ENCODE data around the gene CARD19. TPM values are rescaled to one million over a fixed set of nuclear protein-coding genes. Genes with fewer than 3 reads are reported as not detected.

The CARD19 gene
- total RNA-seq, 3 donors from 2014 or later, result 59.0 to 79.3 (median 62.1) TPM

DNA sequence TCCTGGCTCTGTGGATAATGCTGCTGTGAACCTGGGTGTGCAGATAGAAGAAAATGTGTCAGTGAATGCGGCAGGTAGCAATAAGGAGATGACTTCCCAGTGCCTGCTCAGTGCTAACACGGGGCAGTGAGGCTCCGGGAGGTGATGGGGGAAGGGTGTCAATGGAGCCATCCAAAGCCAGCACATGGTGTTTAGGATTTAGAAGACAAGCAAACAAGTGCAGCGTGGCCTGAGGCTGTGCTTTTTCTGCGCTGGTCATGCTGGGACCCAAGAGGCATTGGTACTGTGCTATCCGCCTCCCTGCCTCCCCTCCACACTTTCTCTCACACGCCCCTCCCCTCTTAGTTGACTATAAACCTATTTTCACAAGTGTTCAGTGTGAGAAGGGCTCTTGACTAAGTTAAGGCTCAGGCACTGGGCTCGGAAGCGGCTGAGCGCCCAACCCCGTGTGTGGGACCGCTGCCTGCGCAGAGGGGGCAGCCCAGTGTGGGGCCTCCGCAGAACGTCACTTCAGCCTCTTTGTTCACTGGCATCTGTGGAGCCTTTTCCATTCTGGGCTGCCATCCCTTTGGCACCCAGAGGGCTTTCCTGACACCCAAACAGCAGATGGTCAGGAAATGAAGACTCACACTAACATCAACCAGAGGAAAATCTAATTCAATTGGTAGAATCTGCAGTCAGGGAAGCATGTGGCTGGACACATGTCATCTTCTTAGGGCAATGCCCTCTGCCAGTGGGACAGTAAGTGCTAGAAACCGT is 59.9 kb downstream of the CARD19 start:
- intact Hi-C loops (cut with DNase I; ENCODE audit: low total_unique reads), result no loop called here
- no peaks in the 10 kb centered on the region for H3K27me3 ChIP-seq
- no peaks in the 10 kb centered on the region for H3K9me3 ChIP-seq
- TF ChIP-seq POLR2AphosphoS5 (IDR thresholded peaks at IDR 0.05) (no peak), POLR2A (IDR thresholded peaks at IDR 0.05) (no peak)
- TF ChIP-seq, protein P1, sequence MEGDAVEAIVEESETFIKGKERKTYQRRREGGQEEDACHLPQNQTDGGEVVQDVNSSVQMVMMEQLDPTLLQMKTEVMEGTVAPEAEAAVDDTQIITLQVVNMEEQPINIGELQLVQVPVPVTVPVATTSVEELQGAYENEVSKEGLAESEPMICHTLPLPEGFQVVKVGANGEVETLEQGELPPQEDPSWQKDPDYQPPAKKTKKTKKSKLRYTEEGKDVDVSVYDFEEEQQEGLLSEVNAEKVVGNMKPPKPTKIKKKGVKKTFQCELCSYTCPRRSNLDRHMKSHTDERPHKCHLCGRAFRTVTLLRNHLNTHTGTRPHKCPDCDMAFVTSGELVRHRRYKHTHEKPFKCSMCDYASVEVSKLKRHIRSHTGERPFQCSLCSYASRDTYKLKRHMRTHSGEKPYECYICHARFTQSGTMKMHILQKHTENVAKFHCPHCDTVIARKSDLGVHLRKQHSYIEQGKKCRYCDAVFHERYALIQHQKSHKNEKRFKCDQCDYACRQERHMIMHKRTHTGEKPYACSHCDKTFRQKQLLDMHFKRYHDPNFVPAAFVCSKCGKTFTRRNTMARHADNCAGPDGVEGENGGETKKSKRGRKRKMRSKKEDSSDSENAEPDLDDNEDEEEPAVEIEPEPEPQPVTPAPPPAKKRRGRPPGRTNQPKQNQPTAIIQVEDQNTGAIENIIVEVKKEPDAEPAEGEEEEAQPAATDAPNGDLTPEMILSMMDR (IDR thresholded peaks at IDR 0.05), result no peak
- H3K4me1 ChIP-seq, result no peaks in the 10 kb centered on the region
- DNase-seq (ENCODE audit: low spot score in 2 of 2), result no peak
- no peaks in the 10 kb centered on the region for H3K36me3 ChIP-seq
- no peak overlapping the region for H3K4me3 ChIP-seq
- no peak overlapping the region for H3K27ac ChIP-seq

DNA sequence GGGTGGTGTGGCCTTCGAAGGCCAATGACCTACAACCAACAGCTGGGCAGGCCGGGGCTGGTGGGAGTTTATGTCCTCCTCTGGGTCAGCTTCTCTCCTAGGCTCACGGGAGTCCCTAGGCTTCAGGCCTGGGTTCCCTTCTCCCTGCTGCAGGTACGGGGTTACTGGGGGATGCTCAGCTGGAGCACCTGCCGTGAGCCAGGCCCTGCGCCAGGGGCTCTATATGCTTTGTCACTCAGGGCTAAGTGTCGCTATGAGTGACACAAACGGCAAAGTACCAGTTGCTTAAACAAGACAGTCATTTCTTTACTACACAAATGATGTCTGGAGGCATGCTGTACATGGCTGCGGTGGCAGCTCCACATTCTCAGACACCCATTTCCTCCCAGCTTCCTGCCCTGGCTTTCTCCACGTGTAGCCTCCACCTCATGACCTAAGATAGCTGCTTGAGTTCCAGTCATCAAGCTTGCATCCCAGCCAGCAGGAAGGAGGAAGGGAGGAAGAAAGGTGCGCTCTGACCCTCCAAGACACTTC is 60.5 kb downstream of the CARD19 start:
- Histone ChIP-seq H3K36me3 (no peaks in the 10 kb centered on the region), H3K9me3 (no peaks in the 10 kb centered on the region), H3K4me3 (no peak overlapping the region), H3K27ac (no peak overlapping the region), H3K27me3 (no peaks in the 10 kb centered on the region), H3K4me1 (no peaks in the 10 kb centered on the region)
- DNase-seq (ENCODE audit: low spot score in 2 of 2), result no peak
- TF ChIP-seq POLR2A (IDR thresholded peaks at IDR 0.05) (no peak), POLR2AphosphoS5 (IDR thresholded peaks at IDR 0.05) (no peak)
- TF ChIP-seq, protein P1 (IDR thresholded peaks at IDR 0.05), result no peak
- intact Hi-C loops (cut with DNase I; ENCODE audit: low total_unique reads), result no loop called here

DNA sequence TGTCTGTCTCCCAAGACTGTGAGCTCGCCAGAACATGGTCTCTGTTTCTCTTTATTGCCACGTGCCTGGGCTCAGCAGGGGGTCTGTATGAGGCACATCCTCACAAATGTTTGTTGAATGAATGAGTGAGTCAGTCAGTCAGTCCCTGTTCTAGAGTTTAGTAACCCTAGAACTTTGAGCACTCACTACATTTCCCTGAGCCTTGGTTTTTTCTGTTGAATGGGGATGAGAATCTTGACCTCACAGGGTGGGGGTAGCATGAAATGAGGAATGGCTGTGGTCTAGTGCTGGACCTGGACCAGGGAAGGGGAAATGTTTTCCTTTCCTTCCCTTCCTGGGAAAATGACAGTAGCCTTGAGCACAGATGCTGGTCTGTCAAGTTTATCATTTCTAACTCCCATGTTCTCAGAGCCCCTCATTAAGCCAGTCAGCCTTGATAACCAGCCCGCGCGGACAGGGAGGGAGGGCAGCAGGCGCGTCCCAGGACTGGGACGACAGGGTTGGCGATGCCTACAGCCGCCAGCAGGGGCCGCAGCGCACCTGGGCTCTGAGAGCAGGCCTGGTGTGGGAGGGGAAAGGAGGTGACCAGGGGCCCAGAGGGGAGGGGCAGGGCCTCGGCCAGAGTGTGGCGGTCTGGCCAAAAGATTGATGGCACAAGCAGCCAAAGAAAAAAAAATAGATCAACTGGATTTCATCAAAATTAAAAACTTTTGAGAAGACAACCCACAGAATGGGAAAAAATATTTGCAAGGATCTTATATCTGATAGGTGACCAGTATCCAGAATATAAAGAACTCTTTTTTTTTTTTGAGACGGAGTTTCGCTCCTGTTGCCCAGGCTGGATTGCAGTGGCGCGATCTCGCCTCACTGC is 63.8 kb downstream of the CARD19 start:
- Histone ChIP-seq H3K4me3 (no peak overlapping the region), H3K4me1 (no peaks in the 10 kb centered on the region), H3K27ac (no peak overlapping the region), H3K36me3 (no peaks in the 10 kb centered on the region), H3K27me3 (no peaks in the 10 kb centered on the region), H3K9me3 (no peaks in the 10 kb centered on the region)
- intact Hi-C loops (cut with DNase I; ENCODE audit: low total_unique reads), result loop anchor here (5.0 kb wide), 1 partner anchor 147 kb away; no protein-coding TSS in a partner anchor
- TF ChIP-seq POLR2A (IDR thresholded peaks at IDR 0.05), result no peak
- TF ChIP-seq POLR2AphosphoS5 (IDR thresholded peaks at IDR 0.05), result peak in 1 of 3 donors; percentile 30
- TF ChIP-seq, protein P1 (IDR thresholded peaks at IDR 0.05), result peak; percentile 75 to 98 (median 96)
- DNase-seq (ENCODE audit: low spot score in 2 of 2), result peak; percentile 69 to 81

DNA sequence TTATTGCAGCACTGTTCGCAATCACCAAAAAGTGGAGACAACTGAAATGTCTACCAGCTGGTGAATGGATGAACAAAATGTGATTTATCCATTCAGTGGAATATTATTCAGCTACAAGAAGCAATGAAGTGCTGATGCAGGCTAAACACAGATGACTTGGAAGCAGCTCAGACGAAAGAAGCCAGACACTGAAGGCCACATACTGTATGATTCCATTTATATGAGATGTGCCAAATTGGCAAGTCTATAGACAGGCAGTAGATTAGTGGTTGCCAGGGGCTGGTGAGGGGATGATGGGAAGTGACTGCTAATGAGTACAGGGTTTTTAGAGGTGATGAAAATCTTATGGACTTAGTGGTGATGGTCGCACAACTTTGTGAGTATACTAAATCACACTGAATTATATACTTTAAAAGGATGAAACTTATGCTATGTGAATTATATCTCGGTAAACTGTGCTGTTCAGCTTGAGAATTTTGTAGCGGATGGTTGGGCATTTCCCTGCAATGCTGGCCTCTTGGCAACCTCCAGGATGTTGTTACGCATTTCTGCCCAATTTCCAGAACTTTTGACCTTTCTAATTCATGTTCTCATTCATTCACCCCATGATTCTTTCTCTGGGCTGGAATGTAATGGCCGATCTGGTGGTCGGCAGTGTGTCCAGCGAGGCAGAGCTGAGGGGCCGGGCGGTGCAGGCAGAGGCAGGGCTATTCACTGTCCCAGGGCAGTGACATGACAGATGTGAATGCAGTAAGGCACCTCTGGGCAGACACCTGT is 66.0 kb downstream of the CARD19 start:
- Histone ChIP-seq H3K9me3 (no peaks in the 10 kb centered on the region), H3K27ac (no peak overlapping the region)
- intact Hi-C loops (cut with DNase I; ENCODE audit: low total_unique reads), result loop anchor here (5.0 kb wide), 1 partner anchor 145 kb away; no protein-coding TSS in a partner anchor

More for the DNA sequence above, 66.0 kb downstream of the CARD19 start:
- H3K36me3 ChIP-seq, result no peaks in the 10 kb centered on the region
- no peaks in the 10 kb centered on the region for H3K4me1 ChIP-seq
- DNase-seq (ENCODE audit: low spot score in 2 of 2), result no peak
- no peak overlapping the region for H3K4me3 ChIP-seq
- H3K27me3 ChIP-seq, result no peaks in the 10 kb centered on the region
- TF ChIP-seq, protein P1 (IDR thresholded peaks at IDR 0.05), result no peak
- TF ChIP-seq POLR2AphosphoS5 (IDR thresholded peaks at IDR 0.05), result no peak
- no peak for TF ChIP-seq POLR2A (IDR thresholded peaks at IDR 0.05)

Other genes starting within 250 kb of the CARD19 start
- gene ZNF484, start 218.2 kb upstream of the CARD19 start, total RNA-seq, result 10 to 100 TPM; 13.3 to 19.9 (median 17.7) TPM
- gene FGD3, start 148.7 kb upstream of the CARD19 start, total RNA-seq, result 10 to 100 TPM; 10.2 to 18.0 (median 10.4) TPM
- gene SUSD3, start 37.5 kb upstream of the CARD19 start, total RNA-seq, result 10 to 100 TPM in 2 of 3 donors, 1 to 10 TPM in 1; 1.3 to 52.4 (median 45.9) TPM
- gene NINJ1, start 38.0 kb downstream of the CARD19 start, total RNA-seq, result 100 to 1,000 TPM in 2 of 3 donors, 10 to 100 TPM in 1; 89.8 to 109 (median 109) TPM
- gene WNK2, start 87.9 kb downstream of the CARD19 start, total RNA-seq, result 10 to 100 TPM in 1 of 3 donors, 1 to 10 TPM in 1, not detected in 1; 9.1 to 28.5 TPM

Measured in breast epithelium (tissue), 4 donors.